Measurements from ENCODE around the gene OSM.

- TF ChIP-seq POLR2A (IDR thresholded peaks at IDR 0.05; ENCODE audit: low read depth) (no peak), EP300 (IDR thresholded peaks at IDR 0.05) (no peak), CTCF (IDR thresholded peaks at IDR 0.05) (no peak)
These were observed 14.0 kb downstream of the OSM start for GRCh38 chr22:30252411-30253204.
